Stimulated activated CD8-positive, alpha-beta memory T cell treated with anti-CD3 and anti-CD28 coated beads, Interleukin-15, amount 100 ng/mL, for 24 hours (primary cell): ENCODE results near the gene ZNF182.
"Not testable (repeated sequence)": the region's sequence is repeated elsewhere in the genome, so short reads cannot be mapped to it uniquely, and the experiment has no call there.

ENCODE experiments used
- DNase-seq: peaks from one replicate; pipeline ENCODE4 v3.0.0-alpha.2; 2020; ENCODE audit warnings: low read depth

The ZNF182 gene

DNA sequence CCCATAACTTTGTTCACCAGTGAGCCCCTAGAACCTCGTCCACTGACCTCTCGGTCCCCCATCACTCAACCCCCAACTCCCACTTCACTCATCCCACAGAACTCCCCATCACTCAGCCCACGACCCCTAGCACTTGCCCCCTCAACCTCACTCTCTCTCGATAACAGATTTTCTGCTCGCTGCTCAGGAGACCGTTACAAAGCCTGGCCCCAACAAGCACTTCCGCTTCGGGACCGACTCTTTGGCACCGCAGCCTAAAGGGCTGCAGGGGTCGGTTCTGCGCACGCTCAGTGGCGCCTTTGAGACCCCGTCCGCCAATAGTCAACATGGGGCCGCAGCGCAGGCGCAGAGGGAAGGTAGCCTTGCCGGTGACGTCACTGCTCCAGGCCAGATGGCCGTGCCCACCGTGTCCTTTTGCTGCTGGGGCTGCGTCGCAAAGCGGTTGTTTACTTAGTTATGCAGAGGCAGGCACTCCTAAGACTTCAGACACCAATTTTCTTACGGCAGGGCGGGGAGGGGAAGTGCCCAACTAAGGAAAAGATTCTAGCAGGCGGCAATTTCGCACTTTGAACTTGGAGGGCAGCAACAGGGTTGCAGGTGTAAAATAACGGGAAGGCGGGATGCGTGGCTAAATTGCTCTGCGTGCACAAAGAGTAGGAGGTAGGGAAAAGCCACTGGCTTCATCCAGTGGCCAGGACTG lies at the start of gene ZNF182:
ZNF182 (minus strand) TSS at position 232 of the 700 bp plus-strand sequence. CDS start 1,380 bp downstream, outside the sequence.
- DNase-seq: peak; percentile 78

DNA sequence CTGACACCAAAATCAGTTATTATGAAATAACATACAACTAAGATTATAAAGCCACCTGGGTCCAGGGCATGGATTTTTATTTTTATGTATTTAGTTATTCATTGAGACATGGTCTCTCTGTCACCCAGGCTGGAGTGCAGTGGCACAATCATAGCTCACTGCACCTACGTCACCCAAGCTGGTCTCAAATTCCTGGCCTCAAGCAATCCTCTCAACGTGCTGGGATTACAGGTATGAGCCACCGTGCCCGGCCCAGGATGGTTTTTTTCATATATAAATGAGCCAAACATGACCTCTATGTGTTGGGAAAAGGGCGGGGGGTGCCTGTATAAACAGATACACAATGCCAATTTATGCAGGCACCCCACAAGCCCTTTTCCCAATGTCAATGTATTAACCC lies 43.1 kb upstream of the ZNF182 start:
- DNase-seq: no peak

DNA sequence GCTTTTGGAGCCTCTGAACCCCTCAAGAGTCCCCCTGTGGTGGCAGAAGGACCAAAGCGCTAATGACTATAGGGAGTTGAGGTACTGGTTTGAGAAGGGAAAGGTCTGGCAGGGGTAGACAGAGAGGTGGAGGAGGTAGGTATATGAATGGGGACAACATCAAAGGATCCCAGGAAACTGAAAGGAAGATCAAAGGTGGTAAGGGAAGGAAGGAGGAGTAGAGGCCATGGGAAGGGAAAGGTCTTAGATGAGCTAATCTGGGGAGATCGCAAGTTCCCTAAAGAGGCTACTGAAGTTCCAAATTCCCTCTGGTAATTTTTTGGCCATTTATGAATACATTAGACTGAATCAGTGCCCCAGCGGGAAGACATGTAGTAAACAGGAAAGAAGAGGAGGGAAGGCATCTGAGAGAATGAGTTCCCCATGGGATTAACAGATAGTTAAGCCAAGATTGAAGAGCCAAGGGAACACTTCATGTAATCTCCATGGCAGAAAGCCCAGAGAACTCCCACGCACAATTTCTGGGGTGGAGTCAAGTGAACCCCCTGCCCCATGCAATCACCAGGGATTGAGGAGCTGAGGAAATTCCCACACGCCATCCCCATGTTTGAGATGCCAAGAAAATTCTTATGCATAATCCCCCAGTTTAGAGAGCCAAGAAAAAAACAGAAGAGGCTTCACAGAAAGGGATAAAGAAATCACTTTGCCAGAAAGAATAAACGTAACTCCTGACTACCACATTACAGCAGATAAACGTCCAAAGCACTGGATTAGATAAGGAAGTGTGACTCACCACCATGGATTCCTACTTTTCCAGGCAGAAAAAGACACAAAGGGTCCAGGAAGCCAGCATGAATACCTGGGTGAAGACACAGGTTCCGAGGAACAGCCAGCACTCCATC lies 41.9 kb upstream of the ZNF182 start:
- DNase-seq: no peak

DNA sequence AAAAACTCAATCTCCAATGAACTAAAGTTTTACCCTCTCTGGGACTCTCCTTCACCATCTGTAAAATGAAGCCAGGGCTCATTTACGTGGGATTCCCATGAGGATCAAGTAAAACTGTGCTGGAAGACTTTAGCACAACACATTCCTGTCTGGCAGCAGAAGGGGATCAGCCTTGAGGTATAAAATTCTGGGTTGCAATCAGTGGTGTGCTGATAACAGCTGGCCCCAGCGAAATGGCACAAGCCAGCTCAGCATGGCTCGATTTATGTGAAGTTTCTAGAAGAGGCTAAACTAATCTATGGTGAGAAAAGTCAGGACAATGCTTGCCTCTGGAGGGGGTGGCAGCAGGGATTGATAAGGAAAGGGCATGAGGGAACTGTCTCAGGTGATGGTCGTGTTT lies 39.3 kb upstream of the ZNF182 start:
- no peak for DNase-seq

DNA sequence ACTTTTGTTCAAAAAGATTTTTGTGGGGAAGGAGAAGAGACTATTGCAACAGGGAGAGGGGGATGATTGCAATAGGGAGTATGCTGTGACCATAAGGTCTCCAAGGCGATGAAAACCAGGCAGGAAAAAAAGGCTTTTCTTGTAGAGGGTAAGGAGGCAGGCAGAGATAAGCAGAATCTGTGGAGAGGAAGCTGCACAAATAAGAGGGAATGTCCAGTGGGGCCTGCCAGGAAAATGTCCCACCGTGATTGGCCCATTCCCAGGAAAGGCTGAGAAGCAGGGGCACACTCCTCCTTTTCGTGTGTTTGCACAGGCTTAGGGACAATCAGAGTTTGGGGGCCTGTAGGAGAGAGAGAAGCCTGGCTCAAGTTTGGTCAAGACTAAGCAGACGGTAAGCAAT lies 32.1 kb upstream of the ZNF182 start:
- no peak for DNase-seq

DNA sequence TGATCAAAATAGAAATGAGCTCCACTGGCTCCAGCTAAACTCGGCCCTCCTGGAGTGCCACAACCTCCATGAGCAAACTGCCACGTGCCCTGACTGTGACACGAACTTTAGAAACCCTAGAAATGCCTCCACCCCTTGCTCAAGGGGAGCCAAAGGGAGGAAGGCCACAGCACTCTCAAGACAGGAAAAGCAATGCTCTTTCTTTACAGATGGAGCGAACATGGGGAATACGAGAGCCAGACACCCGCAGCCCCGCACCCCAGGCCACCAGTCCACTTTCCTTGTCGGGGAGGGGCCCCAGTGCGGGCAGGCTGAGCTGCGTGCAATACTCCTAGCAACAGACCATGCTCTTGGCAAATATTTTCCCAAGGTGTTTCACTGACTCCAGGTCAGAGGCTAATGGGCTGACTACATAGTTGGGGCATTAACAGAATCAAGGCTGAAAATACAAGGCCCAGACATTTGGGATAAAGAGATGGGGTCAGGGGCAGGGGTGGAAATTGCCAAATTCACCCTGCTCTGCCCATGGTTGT lies 26.9 kb upstream of the ZNF182 start:
- DNase-seq: not testable (repeated sequence)

DNA sequence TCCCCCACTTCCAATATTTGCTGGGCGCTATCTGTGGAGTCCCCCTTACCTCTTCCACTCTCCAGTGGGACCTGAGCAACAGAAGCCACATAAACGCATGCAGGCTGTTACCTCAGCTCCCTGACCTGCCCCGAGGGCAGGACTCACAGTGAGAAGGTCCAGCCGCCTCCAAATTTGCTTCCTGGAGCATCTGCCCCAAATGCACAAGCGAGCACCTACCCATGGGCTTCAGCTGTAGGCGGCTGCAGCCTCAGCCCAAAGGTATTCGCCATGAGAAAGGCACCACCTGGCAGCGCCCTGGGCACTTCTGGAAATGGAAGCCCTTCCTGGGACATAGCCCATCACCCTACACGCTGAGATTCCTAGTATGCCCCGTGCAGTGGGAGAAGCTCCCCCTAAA lies 26.4 kb upstream of the ZNF182 start:
- DNase-seq: no peak

DNA sequence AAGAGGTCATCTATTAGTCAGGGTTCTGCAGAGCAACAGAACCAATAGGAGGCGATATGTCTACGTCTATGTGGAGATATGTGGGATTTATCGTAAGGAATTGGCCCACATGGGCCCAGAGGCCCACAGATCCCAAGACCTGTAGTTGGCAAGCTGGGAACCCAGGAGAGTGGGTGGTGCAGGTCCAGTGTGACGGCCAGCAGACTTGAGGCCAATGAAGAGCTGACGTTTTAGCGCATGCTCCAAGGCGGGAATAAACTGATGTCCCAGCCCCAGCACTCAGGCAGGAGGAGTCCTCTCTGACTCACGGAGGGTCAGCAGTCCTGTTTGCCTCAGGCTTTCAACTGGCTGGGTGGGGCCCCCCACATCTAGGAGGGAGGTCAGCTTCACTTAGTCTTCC lies 24.3 kb upstream of the ZNF182 start:
- DNase-seq: no peak

DNA sequence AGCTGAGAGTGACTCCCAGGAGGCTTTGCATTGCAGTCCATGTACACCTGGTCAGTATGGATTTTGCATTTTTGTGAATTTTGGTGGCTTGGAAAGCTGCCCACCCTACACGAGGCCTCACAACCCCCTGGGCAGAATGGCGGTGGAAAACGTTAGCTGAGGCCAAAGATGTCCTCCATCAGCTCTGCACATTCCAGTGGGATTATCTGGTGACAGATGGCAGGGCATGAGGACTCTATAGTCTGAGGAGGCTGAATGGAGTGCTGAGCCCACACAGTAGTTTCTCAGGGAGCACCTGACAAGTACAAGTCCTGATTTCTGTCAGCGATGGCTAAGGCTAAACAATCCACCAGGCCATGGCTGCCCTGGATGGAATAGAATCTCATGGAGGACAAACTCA lies 23.8 kb upstream of the ZNF182 start:
- not testable (repeated sequence) for DNase-seq

DNA sequence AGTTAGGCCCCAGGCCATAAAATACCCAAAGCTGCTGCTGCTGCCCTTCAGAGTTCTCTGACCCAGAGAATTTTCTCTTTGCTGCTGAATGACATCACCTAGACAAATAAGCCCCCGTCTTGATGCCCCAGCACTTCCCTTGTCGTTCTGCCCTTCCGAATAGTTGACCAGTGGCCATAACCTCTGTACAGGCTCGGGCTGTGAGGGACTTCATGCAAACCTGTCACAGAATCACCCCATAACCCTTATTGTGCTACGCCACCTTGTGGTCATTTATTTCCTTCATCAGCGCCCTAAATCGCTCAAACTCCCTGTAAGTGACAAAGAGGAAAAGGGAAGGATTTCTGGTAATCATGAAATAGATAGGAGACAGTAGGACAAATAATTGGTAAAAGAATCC lies 21.8 kb upstream of the ZNF182 start:
- no peak for DNase-seq

DNA sequence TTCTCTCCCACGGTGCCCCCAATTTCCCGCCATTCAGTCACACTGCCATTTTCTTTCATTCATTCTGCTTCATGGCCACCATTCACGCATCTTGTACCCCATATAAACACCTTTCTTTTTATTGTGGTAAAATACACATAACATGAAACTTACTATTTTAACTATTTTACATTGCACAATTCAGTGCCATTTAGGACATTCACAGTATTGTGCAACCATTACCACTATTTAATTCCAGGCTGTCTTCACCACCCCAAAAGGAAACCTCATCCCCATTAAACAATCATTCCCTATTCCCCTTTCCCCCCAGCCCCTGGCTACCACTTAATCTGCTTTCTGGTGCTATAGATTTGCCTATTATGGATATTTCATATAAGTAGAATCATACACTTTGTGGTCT lies 18.9 kb upstream of the ZNF182 start:
- no peak for DNase-seq

DNA sequence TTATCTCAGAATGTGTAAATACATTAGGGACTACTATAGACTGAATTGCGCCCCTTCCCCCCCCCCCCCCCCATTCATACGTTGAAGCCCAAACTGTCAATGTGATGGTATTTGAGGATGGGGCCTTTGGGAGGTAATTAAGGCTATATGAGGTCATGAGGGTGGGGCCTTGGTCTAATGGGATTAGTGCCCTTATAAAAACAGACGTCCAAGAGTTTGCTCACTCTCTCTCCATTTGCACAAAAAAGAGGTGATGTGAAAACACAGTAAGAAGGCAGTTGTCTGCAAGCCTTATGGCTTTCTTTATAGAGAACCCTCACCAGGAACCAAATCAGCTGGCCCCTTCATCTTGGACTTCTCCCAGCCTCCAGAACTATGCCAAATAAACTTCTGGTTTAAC lies 18.3 kb upstream of the ZNF182 start:
- no peak for DNase-seq

DNA sequence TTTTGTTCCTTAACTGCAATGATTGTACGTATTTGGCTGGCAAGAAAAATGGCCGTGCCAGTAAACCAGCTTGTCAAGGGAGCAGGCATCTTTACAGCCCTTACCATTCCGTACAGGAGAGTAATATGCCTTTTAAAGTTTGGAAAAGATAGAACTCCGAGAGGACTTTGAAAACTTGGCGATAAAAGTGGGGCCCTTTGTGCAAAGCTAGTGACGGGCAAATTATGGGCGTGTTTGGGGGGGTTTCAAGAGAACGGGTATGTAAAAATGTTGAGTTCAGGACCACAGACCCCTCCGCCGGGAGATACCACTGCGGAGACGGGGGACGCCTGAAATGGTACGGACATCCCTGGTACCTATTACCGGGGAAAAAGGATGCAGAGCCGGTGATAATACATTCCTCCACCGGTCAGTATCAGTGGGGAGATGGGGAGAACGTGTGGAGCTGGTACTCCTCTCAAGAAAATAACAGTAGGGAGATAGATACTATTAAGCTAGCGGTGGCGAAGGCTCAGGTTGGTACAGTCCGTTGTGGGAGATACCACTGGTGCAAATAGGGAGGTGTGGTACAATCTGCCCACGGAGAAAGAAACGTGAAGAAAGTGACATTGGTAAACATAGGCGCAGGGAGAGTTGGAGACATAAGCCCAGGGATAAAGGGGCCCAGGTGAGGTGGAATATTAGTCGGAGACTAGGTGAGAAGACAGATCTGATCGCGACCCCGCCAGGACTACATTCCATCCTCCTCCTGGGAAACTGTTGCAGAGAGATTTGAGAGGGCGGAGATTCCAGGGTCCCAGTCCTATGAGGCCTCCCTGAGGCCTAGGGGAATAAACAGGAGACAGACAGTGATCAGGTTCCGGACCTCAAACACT lies 17.5 kb upstream of the ZNF182 start:
- DNase-seq: no peak

DNA sequence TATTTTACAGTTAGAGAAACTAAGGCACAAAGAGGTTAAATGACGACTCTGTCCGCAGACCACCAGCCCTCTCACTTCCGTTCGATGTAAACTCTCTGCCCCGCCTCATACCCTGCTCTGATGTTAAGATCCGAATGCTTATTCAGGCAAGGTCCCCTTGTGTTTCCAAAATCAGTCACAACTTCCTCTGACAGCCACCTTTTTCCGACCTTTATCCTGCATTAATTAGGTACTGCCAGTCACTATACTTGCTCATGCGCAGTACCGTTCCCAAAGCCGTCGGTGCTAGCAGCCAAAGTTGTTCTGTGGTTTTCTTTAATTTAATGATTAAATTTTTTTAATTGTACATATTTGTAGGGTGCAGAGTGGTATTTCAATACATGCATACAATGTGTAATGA lies 16.7 kb upstream of the ZNF182 start:
- not testable (repeated sequence) for DNase-seq

DNA sequence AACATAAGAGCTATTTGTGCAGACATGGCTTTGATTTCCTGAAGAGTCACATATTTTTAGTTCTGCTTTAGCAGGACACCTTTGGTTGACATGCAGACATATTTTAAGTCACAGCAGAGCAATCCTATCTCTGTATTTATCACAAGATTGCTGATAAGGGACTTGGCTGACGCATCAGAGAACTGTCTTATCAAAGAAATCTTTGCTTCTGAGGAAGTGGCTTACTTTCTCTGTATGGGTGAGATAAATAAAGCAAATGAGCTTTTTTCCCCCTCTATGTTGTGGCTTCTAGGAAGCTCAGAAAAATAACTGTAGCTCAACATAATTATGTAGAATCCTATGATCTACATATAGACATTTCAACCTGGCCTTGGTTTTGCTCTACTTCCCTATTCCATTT lies 16.1 kb upstream of the ZNF182 start:
- not testable (repeated sequence) for DNase-seq

DNA sequence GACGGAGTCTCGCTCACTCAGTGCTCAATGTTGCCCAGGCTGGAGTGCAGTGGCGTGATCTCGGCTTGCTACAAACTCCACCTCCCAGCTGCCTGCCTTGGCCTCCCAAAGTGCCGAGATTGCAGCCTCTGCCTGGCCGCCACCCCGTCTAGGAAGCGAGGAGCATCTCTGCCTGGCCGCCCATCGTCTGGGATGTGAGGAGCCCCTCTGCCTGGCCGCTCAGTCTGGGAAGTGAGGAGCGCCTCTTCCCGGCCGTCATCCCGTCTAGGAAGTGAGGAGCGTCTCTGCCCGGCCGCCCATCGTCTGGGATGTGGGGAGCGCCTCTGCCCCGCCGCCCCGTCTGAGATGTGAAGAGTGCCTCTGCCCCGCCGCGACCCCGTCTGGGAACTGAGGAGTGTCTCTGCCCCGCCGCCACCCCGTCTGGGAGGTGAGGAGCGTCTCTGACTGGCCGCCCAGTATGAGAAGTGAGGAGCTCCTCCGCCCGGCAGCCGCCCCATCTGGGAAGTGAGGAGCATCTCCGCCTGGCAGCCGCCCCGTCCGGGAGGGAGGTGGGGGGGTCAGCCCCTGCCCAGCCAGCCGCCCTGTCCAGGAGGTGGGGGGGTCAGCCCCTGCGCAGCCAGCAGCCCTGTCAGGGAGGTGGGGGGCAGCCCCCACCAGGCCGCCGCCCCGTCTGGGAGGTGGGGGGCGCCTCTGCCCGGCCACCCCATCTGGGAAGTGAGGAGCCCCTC lies 13.0 kb upstream of the ZNF182 start:
- not testable (repeated sequence) for DNase-seq

DNA sequence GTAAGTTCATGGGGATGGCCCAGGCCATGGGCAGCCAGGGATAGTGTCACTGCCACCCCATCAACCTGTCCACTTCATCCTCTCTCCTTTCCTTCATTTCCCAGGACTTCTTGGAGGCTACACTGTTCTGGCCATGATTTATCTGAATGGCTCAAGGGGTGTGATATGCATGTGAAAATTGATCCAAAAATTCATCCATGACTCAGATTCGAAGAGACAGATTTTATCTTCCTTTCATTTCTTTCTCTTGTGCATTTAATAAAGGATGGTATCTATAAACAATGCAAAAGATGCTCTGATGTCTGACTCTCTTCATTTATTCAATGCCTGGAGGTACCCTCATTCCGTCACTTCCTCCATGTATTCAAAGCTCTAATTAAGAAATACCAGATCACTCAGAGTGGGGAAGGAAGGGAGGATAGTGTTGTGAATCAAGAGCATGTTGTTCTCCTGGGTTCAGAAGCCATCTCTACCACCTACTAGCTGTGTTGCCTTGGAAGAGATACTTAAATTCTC lies 5.7 kb upstream of the ZNF182 start:
- DNase-seq: not testable (repeated sequence)

DNA sequence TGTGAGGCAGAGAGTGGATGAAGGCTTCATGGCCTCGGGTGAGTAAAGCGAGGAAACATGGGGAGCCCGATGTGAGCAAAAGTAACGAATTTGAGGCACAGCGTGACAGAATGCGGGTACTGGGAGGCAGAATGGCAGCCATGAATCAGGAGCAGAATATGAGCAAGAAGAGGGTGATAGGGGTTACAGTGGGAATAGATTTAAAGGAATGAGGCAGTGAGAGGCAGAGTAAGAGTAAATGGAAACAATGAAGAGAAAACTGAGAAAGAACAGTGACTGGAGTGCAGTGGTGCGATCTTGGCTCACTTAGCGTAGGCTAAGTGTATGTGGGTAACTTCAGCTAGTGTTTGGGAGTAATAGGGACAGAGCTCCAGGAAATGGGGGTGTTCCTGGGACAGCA lies 2.9 kb upstream of the ZNF182 start, which contains the start of gene SPACA5:
SPACA5 (plus strand) TSS at position 301 of the 400 bp plus-strand sequence. CDS start 815 bp downstream, outside the sequence.
- DNase-seq: not testable (repeated sequence)

DNA sequence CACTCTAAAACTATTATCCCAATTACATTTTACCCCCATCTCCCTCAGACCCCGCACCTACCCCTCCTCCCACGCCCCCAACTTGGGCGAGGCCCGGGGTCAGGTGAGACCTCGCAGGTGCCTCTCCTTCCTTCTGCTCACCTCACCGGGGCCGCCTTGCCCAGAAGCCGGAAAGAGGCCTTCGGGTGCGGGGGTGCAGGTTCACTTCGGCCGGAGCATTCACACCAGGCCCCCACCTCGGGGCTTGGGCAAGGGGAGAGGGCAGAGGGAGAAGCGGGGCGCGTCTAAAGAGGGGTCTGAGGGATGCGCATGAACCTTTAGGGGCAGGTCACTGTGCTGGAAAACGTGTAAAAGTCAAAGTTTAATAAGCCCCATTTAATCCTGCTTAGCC lies 427 bp downstream of the ZNF182 start:
- DNase-seq: no peak

DNA sequence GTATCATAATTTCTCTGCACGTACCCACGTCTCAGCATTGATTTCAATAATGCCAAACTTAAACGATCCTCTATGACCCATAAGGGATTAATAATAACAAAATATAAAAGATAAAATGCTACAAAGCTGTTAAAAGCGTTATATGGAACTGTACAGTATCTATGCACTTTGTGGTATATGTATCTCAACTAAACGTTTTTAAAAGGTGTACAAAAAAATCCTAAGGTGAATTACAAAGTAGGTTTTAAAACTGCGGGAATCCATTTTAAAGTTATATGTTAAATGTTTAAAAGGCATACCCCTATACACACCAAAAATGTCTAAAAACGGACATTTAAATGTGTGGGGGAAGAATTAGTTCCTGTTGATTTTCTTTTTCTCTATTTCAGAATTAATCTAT lies 860 bp downstream of the ZNF182 start:
- no peak for DNase-seq

DNA sequence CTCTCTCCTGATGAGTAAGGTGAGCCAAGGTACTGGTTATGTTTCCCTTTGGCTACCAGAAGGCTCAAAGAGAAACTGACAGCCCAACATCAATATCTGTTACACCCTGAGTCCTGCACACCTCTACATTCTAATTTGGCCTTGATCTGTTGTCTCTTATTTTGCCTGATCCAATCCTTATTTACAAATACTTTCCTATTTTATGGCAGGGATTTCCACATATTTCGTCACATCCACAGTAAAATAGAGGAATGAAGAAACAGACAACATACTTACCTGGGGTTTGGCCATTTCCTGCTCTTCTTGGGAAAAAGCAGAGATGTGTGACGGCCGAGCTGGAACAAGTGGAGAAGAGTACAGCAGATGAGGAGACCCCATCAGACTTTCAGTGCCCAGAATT lies 1.5 kb downstream of the ZNF182 start:
- DNase-seq: no peak
